ENCODE data around the gene DLGAP1. TPM values are rescaled to one million over a fixed set of nuclear protein-coding genes. Genes with fewer than 3 reads are reported as not detected.

Gene DLGAP1
- total RNA-seq, 1 donor from 2014 or later = 0.05 TPM

DNA sequence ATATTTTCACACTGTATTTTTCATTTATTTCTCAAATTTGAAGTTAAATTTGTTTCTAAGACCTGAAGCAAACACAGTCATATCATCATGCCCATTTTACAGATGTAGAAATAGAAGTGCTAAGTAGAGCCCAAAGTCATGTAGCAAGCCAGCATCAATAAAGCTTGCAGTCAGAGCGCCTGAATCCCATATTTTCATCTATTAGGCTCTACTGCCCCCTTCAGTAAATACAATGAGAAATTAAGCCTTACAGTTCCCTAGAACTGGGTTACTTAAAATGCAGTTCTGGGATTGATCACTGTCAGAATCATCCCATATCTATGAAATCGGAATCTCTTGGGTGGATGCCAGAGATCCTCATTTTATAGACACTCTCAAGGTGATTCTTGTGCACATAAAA is 585.3 kb downstream of the DLGAP1 start:
- H3K27me3 ChIP-seq (ENCODE audit: low read depth) = no peaks in the 10 kb centered on the region
- no peak overlapping the region for H3K4me3 ChIP-seq
- no peaks in the 10 kb centered on the region for H3K9me3 ChIP-seq (replicated peaks)
- no peaks in the 10 kb centered on the region for H3K4me1 ChIP-seq
- DNase-seq = no peak
- intact Hi-C loops (cut with micrococcal nuclease) = loop anchor here (5.0 to 10.0 kb wide), 2 partner anchors 95 to 168 kb away; no protein-coding TSS in a partner anchor
- no peak overlapping the region for H3K27ac ChIP-seq (replicated peaks)
- TF ChIP-seq, protein P1, sequence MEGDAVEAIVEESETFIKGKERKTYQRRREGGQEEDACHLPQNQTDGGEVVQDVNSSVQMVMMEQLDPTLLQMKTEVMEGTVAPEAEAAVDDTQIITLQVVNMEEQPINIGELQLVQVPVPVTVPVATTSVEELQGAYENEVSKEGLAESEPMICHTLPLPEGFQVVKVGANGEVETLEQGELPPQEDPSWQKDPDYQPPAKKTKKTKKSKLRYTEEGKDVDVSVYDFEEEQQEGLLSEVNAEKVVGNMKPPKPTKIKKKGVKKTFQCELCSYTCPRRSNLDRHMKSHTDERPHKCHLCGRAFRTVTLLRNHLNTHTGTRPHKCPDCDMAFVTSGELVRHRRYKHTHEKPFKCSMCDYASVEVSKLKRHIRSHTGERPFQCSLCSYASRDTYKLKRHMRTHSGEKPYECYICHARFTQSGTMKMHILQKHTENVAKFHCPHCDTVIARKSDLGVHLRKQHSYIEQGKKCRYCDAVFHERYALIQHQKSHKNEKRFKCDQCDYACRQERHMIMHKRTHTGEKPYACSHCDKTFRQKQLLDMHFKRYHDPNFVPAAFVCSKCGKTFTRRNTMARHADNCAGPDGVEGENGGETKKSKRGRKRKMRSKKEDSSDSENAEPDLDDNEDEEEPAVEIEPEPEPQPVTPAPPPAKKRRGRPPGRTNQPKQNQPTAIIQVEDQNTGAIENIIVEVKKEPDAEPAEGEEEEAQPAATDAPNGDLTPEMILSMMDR (IDR thresholded peaks at IDR 0.05; ENCODE audit: borderline replicate concordance) = peak; percentile 56
- no peaks in the 10 kb centered on the region for H3K36me3 ChIP-seq

DNA sequence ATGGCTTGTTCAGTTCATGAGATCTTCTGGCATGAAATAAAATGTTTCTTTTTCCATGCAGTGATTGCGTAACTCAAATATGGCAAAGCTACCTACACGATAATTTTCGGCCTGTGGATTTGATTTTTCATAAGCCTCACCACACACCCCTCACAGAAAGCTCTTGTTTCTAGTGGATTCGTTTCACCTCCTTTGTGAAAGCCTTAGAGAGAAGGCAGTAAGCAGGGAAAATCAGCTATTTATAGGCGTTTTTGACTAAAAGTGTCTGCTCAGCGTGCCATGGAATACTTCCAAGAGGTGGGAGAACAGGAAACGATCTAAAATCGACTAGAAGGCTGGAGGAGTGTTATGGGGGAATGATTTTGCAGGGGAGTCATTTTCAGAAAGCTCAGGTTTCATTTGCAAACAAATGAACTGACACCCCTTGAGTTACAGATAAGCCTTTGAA is 587.2 kb downstream of the DLGAP1 start:
- intact Hi-C loops (cut with micrococcal nuclease) = loop anchor here (10.0 kb wide), 1 partner anchor 93 kb away; no protein-coding TSS in a partner anchor

DNA sequence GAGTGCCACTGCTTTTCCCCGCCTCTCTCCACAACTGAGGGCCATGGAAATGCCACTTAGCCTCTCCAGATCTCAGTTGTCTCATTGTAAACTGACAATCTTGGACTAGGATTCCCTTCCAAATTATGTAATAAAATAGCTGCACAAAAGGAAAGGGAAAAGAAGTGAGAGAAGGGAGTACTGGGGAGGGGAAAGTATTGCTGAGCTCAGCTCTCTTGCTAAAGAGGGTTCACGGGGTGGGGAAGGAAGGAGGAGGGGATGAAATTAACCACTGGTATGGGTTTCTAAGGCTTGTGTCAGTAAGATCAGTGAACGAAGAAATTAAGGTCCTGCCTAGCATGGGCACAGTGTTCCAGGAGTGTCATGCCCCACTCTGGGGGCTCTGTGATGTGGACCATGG is 587.9 kb downstream of the DLGAP1 start:
- Histone ChIP-seq H3K4me1 (no peaks in the 10 kb centered on the region), H3K9me3 (replicated peaks) (no peaks in the 10 kb centered on the region), H3K4me3 (no peak overlapping the region), H3K27me3 (ENCODE audit: low read depth) (no peaks in the 10 kb centered on the region), H3K27ac (replicated peaks) (no peak overlapping the region), H3K36me3 (no peaks in the 10 kb centered on the region)
- intact Hi-C loops (cut with micrococcal nuclease) = loop anchor here (10.0 kb wide), 1 partner anchor 92 kb away; no protein-coding TSS in a partner anchor
- TF ChIP-seq, protein P1 (IDR thresholded peaks at IDR 0.05; ENCODE audit: borderline replicate concordance) = no peak
- DNase-seq = no peak

More for the DNA sequence above, 587.2 kb downstream of the DLGAP1 start:
- TF ChIP-seq, protein P1 (IDR thresholded peaks at IDR 0.05; ENCODE audit: borderline replicate concordance) = no peak
- Histone ChIP-seq H3K27ac (replicated peaks) (no peak overlapping the region), H3K4me1 (no peaks in the 10 kb centered on the region), H3K36me3 (no peaks in the 10 kb centered on the region), H3K27me3 (ENCODE audit: low read depth) (no peaks in the 10 kb centered on the region), H3K4me3 (no peak overlapping the region), H3K9me3 (replicated peaks) (no peaks in the 10 kb centered on the region)
- DNase-seq = no peak

DNA sequence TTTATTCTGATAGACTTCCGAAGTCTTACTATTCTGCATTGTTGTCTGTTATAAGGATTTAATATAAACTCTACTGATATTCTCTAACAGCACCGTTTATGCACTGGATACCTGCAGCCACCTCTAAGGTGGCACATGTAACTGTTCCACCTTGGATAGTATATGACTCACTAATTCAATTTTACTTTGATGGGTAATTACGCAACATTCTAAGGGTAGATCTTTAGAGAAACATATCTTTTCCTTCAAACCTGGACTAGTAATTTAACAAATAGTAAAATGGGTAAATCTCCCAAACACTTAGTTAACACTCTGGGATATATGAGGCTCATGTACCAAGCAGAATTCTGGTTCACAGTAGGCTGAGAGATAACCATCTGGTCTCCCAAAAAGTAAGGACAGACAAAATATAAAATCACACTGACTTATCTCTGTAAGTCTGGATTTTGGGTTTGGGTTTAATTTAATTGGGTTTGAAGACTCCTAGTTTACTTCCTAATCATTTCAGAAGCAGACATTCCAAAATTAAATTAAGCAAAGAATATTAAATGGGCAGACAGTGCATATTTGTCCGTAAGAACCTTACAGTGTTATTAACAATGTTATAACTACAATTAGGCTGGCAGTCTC is 590.3 kb downstream of the DLGAP1 start:
- no peak overlapping the region for H3K4me3 ChIP-seq
- no peaks in the 10 kb centered on the region for H3K36me3 ChIP-seq
- H3K9me3 ChIP-seq (replicated peaks) = no peaks in the 10 kb centered on the region
- H3K27me3 ChIP-seq (ENCODE audit: low read depth) = no peaks in the 10 kb centered on the region
- no peaks in the 10 kb centered on the region for H3K4me1 ChIP-seq
- DNase-seq = no peak
- TF ChIP-seq, protein P1 (IDR thresholded peaks at IDR 0.05; ENCODE audit: borderline replicate concordance) = no peak
- H3K27ac ChIP-seq (replicated peaks) = no peak overlapping the region
- intact Hi-C loops (cut with micrococcal nuclease) = loop anchor here (10.0 kb wide), 1 partner anchor 90 kb away; no protein-coding TSS in a partner anchor

DNA sequence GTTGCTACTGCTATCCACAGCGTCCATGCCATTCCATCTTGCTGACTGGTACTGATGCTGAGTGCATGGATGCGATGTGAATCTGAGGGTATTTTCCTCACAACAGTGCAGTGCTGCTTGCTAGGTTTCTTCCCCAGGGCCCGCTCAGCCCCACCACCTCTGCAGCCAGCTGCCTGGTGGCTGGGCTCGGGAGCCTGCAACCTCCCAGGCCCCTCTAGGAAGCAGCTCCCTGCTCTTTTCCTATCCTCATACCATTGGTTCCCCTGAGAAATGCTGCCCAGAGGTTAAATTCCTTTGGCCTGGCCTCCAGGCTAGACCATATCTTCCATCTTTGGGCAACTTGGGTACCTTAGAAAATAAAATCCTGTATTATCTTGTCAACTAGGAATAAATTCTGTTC is 591.5 kb downstream of the DLGAP1 start:
- intact Hi-C loops (cut with micrococcal nuclease) = loop anchor here (10.0 kb wide), 1 partner anchor 89 kb away; no protein-coding TSS in a partner anchor
- Histone ChIP-seq H3K4me3 (no peak overlapping the region), H3K36me3 (no peaks in the 10 kb centered on the region), H3K4me1 (no peaks in the 10 kb centered on the region), H3K27ac (replicated peaks) (no peak overlapping the region), H3K27me3 (ENCODE audit: low read depth) (no peaks in the 10 kb centered on the region), H3K9me3 (replicated peaks) (no peaks in the 10 kb centered on the region)
- DNase-seq = no peak
- TF ChIP-seq, protein P1 (IDR thresholded peaks at IDR 0.05; ENCODE audit: borderline replicate concordance) = no peak
